ENCODE measurements around the gene DBR1. TPM values are rescaled to one million over a fixed set of nuclear protein-coding genes. Genes with fewer than 3 reads are reported as not detected.
A peak's percentile ranks its signal among the peaks of the same experiment; 100 is the strongest.

DBR1 gene
- total RNA-seq, 2 donors from 2014 or later, result 10.5 to 10.6 TPM

DNA sequence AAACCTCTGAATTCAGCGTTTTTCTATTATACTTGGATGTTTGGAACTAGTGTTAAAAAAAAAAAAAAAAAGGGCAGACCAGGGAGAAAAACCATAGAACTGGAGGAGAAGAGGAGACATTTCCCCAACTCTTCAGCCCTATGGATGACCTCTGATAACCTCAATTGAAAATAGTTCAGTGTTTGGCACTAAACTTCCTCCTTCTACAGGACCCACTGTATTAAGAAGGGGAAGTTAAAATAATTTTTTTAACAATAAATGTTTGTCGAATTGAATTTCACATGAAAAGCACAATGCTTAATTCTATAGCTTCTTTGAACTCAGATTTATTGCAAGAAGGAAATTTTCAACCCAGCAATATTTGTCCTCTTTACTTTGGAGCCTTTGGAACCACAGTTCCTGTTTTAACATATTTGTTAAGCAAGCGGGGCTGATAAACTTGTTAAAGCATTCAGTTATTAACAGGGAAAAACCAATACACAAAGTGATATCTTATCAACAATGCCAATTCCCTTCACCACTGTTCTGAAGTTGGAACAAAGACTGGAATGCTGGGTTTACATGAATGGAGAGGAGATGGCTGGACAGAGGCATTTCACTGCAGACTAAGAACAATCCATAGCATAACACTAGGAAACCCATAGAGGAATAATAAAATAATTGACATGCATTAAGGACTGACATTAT is 39.4 kb downstream of the DBR1 start:
- intact Hi-C loops (cut with DNase I), result no loop called here
- DNase-seq (ENCODE audit: low spot score), result no peak

DNA sequence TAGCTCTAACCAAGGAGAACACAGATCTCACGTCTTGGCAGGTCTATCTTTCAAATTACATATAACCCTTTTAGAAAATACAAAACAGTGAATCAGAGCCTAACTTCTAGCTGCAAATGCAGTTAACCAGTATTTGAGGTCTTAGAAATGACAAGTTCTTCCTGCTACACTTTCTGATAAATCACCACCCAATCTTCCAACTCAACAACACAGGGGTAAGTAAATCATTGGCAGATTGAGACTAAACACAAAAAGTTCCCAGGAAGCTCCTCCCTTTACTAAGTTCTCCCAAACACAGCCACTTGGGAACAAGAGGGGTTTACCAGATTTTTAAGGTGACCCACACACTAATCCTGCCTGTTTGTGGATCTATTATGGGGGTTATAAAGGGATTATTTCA is 42.5 kb downstream of the DBR1 start, which contains the start of gene A4GNT:
TSS of gene A4GNT (minus strand) at position 152 of the 400 bp plus-strand sequence. CDS start 1,134 bp downstream, outside the sequence.
- intact Hi-C loops (cut with DNase I), result no loop called here

GRCh38 chr3:138127636-138128365 is 46.9 kb downstream of the DBR1 start:
- intact Hi-C loops (cut with DNase I), result no loop called here
- no peak for DNase-seq (ENCODE audit: low spot score)

More for the DNA sequence above, 42.5 kb downstream of the DBR1 start, which contains the start of gene A4GNT:
- no peak for DNase-seq (ENCODE audit: low spot score)

DNA sequence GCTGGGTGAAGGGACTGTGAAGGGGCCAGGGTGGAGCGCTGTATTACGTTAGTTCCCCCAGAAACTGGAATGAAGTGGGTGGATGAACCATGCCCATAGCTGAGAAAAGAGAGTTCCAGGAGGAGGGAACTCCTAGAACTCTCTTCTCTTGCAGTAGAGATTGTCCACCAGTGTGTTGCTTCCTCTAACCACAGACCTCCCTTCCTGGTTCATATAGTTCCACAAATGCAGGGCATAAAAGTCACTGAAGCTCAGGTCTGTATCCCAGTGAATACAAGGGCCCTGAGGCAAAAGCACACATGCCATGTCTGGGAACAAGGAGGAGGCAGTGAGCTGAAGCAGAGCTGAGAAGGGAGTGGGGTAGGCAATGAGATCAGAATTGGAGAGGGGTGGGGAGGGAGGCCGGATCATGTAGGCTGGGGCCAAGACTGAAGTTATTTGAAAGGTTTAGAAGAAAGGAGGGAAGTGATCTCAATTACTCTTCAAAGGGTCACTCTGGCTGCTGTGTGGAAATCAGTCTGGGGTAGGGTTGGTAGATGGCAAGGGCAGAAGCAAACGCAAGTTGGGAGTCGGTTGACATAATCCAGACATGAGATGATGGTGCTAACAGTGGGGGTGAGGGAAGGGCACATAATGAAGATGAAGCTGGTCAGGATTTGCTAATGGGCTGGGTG is 49.0 kb downstream of the DBR1 start:
- DNase-seq (ENCODE audit: low spot score), result no peak
- intact Hi-C loops (cut with DNase I), result no loop called here

- intact Hi-C loops (cut with DNase I), result loop anchor here in 1 of 2 donors (5.0 kb wide), 1 partner anchor 58 kb away; no protein-coding TSS in a partner anchor
- no peak for DNase-seq (ENCODE audit: low spot score)
Observed at GRCh38 chr3:138124706-138125355, 49.9 kb downstream of the DBR1 start.

DNA sequence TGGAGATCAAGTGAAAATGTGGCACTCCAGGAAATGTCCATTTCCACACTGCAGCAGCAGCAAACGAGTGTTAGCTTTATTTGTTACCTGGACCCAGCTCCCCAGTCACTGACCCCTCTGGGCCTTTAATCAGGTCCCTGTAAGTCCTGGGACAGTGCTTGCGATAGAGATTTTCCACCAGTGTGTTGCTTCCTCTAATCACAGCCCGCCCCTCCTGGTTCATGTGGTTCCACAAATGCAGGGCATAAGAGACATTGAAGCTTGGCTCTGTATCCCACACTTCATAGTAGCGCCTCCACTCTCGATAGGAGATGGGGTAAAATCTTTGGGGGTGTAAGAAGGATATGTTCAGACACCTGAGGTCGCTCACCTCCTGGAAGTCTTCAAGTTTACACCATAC is 50.5 kb downstream of the DBR1 start:
- DNase-seq (ENCODE audit: low spot score), result no peak
- intact Hi-C loops (cut with DNase I), result loop anchor here in 1 of 2 donors (5.0 kb wide), 1 partner anchor 57 kb away; no protein-coding TSS in a partner anchor

DNA sequence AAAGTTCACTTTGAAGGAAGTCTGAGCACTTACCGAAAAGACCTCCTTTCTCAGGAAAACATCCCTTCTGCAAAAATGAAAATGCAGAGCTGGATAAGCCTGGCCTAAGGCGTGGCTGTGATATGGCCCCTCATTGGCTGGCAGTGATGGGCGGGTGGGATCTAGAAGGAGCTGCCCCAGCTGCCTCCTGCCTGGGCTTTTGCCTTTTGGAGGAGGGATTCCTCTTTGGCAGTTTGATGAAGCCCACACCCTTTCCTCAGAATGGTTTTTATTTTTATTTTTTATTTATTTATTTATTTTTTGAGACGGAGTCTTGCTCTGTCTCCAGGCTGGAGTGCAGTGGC is 55.3 kb downstream of the DBR1 start:
- DNase-seq (ENCODE audit: low spot score), result no peak
- intact Hi-C loops (cut with DNase I), result loop anchor here in 1 of 2 donors (2.0 to 10.0 kb wide), 2 partner anchors 49 to 65 kb away; partner anchors contain the start of gene ARMC8

GRCh38 chr3:138118612-138119422 is 55.9 kb downstream of the DBR1 start:
- DNase-seq (ENCODE audit: low spot score), result peak; percentile 88
- intact Hi-C loops (cut with DNase I), result loop anchor here in 1 of 2 donors (2.0 to 10.0 kb wide), 2 partner anchors 48 to 66 kb away; partner anchors contain the start of gene ARMC8

DNA sequence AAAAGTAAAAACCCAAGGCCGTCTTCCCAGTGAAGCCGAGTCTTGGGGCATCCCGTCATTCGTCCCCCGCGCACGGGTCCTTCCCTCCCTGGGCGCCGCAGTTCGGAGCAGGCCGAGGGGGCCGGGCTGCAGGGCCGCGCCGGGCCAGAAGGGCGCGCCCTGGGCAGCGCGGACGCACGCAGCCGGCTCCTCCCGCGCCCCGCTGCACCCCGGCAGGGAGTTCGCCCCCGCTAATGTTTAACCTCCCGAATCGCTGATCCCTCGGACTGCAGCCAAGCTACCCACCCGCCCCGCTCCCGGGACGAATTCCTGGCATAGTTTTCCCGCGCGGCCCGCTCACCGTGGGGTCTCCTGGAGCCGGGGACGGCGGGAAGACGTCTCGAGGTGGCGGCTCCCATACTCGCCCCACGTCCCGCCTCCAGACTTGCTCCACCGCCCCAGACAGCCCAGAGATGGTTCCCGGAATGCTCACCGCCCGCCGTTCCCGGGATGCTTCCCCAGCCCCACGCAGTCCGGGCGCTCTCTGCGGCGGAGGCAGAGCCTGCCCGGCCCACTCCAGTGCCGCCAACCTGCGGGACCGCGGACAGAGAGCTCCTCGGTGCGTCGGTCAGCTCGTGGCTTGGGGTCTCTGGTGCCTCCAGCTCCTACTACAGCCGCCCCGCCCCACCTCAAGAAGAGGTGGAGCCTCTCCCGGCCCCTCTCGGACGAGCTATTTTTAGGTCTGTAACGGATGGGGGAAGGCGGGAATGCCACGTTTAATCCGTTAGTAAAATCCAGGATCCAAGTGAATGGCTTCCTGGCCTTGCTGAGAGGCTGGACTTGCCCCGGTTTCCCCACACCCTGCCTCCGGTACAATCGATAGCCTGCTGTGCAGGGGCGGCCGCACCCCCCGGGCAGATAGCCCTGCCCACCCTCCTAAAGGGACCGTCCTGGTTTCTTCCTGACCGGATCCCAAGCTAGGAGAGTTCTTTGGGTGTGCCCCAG is 59.4 kb downstream of the DBR1 start, which contains the start of gene DZIP1L:
TSS of gene DZIP1L (minus strand) at position 621 of the 984 bp plus-strand sequence. CDS start 11,637 bp downstream, outside the sequence.
- intact Hi-C loops (cut with DNase I), result loop anchor here in 1 of 2 donors (10.0 kb wide), 1 partner anchor 70 kb away; the partner anchor contains the start of gene ARMC8
- DNase-seq (ENCODE audit: low spot score), result peak; percentile 89

- DNase-seq (ENCODE audit: low spot score), result no peak
Observed at GRCh38 chr3:138114431-138114918, 60.2 kb downstream of the DBR1 start.

DNA sequence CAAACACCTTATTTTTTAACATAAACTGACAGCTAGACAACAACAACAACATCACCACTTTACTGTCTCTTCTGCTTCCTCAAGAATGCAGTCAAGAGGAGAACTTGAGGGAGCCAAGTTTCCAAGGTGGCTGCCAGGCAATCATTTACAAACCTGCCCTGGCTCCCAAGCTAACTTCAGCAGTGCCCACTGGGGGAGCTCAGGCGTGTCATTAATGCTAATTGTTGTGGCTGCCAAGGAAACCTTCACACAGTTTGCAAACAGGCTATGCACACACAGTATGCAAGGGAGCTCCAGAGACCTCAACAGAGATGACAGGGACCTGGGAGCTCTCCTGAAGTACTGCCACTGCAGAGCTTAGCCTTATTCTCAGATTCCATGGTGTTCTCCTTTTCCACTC is 61.4 kb downstream of the DBR1 start:
- intact Hi-C loops (cut with DNase I), result loop anchor here in 1 of 2 donors (10.0 kb wide), 1 partner anchor 71 kb away; the partner anchor contains the start of gene ARMC8
- no peak for DNase-seq (ENCODE audit: low spot score)

More at GRCh38 chr3:138114431-138114918, 60.2 kb downstream of the DBR1 start:
- intact Hi-C loops (cut with DNase I), result loop anchor here in 1 of 2 donors (10.0 kb wide), 1 partner anchor 70 kb away; the partner anchor contains the start of gene ARMC8

DNA sequence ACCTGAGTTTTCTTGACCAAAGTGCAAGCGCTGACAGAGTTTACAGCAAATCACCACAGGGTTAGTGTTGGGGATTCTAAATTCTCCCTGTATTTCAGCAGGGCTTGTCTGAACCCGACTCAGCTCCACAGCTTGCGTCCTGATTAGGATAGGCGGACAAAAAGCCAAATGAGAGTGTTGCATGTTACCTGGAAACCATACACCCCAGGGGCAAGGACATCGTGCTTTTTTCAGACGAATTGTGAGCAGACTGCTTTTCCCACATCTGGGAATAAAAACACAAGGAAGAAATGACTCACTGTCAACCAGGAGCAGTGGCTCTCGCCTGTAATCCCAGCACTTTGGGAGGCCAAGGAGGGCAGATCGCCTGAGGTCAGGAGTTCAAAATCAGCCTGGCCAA is 62.4 kb downstream of the DBR1 start:
- no peak for DNase-seq (ENCODE audit: low spot score)
- intact Hi-C loops (cut with DNase I), result loop anchor here in 1 of 2 donors (10.0 kb wide), 1 partner anchor 72 kb away; the partner anchor contains the start of gene ARMC8

Other genes starting within 250 kb of the DBR1 start
- gene CLDN18, start 164.8 kb downstream of the DBR1 start, total RNA-seq, result not detected
- 10 to 100 TPM; 10.9 to 15.5 TPM for gene DZIP1L, start 59.3 kb downstream of the DBR1 start, total RNA-seq
- not detected for gene A4GNT, start 42.5 kb downstream of the DBR1 start, total RNA-seq
- 10 to 100 TPM; 52.0 to 62.4 TPM for gene ARMC8, start 12.4 kb upstream of the DBR1 start, total RNA-seq
- gene NME9, start 154.9 kb upstream of the DBR1 start, total RNA-seq, result not detected
- gene MRAS, start 173.7 kb upstream of the DBR1 start, total RNA-seq, result 100 to 1,000 TPM in 1 of 2 donors, 10 to 100 TPM in 1; 81.5 to 102 TPM